Testis (tissue), 2 donors: ENCODE data around the gene ZXDC.

Experiments used
- CTCF ChIP-seq, 3 experiments: fragments of 450-650 bp in 2 of 3; fragments of 200-600 bp in 1 of 3; sonication (generic) in 1 of 3; IDR thresholded peaks; one replicate each; pipeline ENCODE4 v1.5.1; 2016 to 2019; ENCODE audit warnings: antibody characterized with exemption in 3 of 3, mild to moderate bottlenecking in 2 of 3, moderate library complexity in 1 of 3
- POLR2A ChIP-seq: fragments of 450-650 bp; IDR thresholded peaks from one replicate; pipeline ENCODE4 v1.6.1; 2017; ENCODE audit warnings: antibody characterized with exemption, mild to moderate bottlenecking, moderate library complexity

GRCh38 chr3:126391631-126392030, 84.1 kb downstream of the ZXDC start:
- TF ChIP-seq POLR2A (no peak), CTCF (IDR thresholded peaks at IDR 0.05) (no peak)
